ENCODE measurements around the gene RNF213. TPM values are rescaled to one million over a fixed set of nuclear protein-coding genes. Genes with fewer than 3 reads are reported as not detected.
A peak's percentile ranks its signal among the peaks of the same experiment; 100 is the strongest.

Gene RNF213
- total and polyA plus RNA-seq, 2 of the 8 experiments (the other 6 are each of a cell fraction or from before 2014, with no cell fraction given) = 33.8 to 62.8 TPM

GRCh38 chr17:80364091-80364691, 103.5 kb downstream of the RNF213 start:
- FAIRE-seq (no peak), DNase-seq (ENCODE audit: low read depth in 1 of 2, low spot score in 2 of 2) (peak in 1 of 2 experiments; percentile 76)
- no peak for TF ChIP-seq JUND (IDR thresholded peaks at IDR 0.05; ENCODE audit: low read length)
- no peak for TF ChIP-seq CBX5 (IDR thresholded peaks at IDR 0.05; ENCODE audit: low read depth, low read length)
- peak; percentile 56 to 70 for TF ChIP-seq RAD21 (IDR thresholded peaks at IDR 0.05 in 1 of 2, conservative IDR thresholded peaks at IDR 0.05 in 1 of 2; ENCODE audit: low read depth in 2 of 2, low read length in 2 of 2)
- TF ChIP-seq GABPA (IDR thresholded peaks at IDR 0.05; ENCODE audit: borderline replicate concordance, insufficient read depth, low read length) = no peak
- TF ChIP-seq CTBP2 (IDR thresholded peaks at IDR 0.05; ENCODE audit: borderline replicate concordance, insufficient read depth, insufficient read length, low read length) = no peak
- TF ChIP-seq, protein P1, sequence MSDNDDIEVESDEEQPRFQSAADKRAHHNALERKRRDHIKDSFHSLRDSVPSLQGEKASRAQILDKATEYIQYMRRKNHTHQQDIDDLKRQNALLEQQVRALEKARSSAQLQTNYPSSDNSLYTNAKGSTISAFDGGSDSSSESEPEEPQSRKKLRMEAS (IDR thresholded peaks at IDR 0.05) = no peak
- peak; percentile 59 to 69 (median 63) for TF ChIP-seq CTCF (IDR thresholded peaks at IDR 0.05; ENCODE audit: control extremely low read depth in 1 of 3, insufficient read depth in 1 of 3, low read depth in 1 of 3, low read length in 3 of 3)
- POLR2A ChIA-PET (ENCODE audit: partially characterized antibody) = no interaction called here
- no peak overlapping the region for H3K56ac ChIP-seq (replicated peaks; ENCODE audit: insufficient read length, low read depth, low read length)
- no peak overlapping the region for H2BK20ac ChIP-seq (ENCODE audit: low read length)
- H3K14ac ChIP-seq (ENCODE audit: insufficient read length) = no peak overlapping the region
- no peak overlapping the region for H3K9ac ChIP-seq (replicated peaks in 1 of 4; ENCODE audit: extremely low read depth in 1 of 4, low read depth in 3 of 4, low read length in 3 of 4)
- no peak overlapping the region for H3K27ac ChIP-seq (ENCODE audit: low read depth, low read length)
- CTCF ChIA-PET (ENCODE audit: partially characterized antibody) = interaction anchor here (1.0 to 6.3 kb wide), 5 partner anchors 11 to 220 kb away, joined by 3 to 53 read pairs (median 9); no protein-coding TSS in a partner anchor
- no peak overlapping the region for H2BK15ac ChIP-seq (ENCODE audit: low read length)
- no peak overlapping the region for H4K91ac ChIP-seq (replicated peaks; ENCODE audit: insufficient read length, low read length)
- H3K79me1 ChIP-seq (ENCODE audit: low read depth, low read length) = no peaks in the 10 kb centered on the region
- H4K5ac ChIP-seq (ENCODE audit: insufficient read length, low read depth, low read length) = no peak overlapping the region
- H2BK5ac ChIP-seq (ENCODE audit: low read depth, low read length) = no peak overlapping the region; the same call in 1 of the 2 replicates
- no peak overlapping the region for H3K4me3 ChIP-seq (ENCODE audit: extremely low read depth in 1 of 4, insufficient read depth in 2 of 4, low read depth in 3 of 4, low read length in 4 of 4)
- no peak overlapping the region for H2AFZ ChIP-seq (ENCODE audit: low read length)
- no peak overlapping the region for H2BK120ac ChIP-seq (replicated peaks; ENCODE audit: low read depth, low read length)
- H3K4me2 ChIP-seq (ENCODE audit: insufficient read depth in 1 of 2, low read depth in 2 of 2, low read length in 2 of 2) = no peak overlapping the region
- H4K8ac ChIP-seq (ENCODE audit: extremely low read depth, insufficient read depth, low read length) = no peak overlapping the region
- peaks cover 7 to 8% of the 10 kb centered on the region in 2 experiments for H4K20me1 ChIP-seq (replicated peaks in 1 of 2; ENCODE audit: control insufficient read depth in 1 of 2, insufficient read depth in 2 of 2, low read length in 2 of 2)
- H3K4ac ChIP-seq (replicated peaks; ENCODE audit: insufficient read length, low read depth, low read length) = no peak overlapping the region
- no peaks in the 10 kb centered on the region for H3K9me3 ChIP-seq (ENCODE audit: insufficient read depth in 2 of 2, low read depth in 1 of 2, low read length in 1 of 2)
- no peaks in the 10 kb centered on the region for H3K27me3 ChIP-seq (replicated peaks in 1 of 4; ENCODE audit: control insufficient read depth in 3 of 4, extremely low read depth in 1 of 4, insufficient read depth in 3 of 4, low read length in 3 of 4)
- no peak overlapping the region for H3K23ac ChIP-seq (ENCODE audit: insufficient read length)
- no peak overlapping the region for H2BK12ac ChIP-seq (ENCODE audit: low read depth, low read length)
- no peaks in the 10 kb centered on the region for H3K79me2 ChIP-seq (ENCODE audit: control insufficient read depth in 1 of 2, insufficient read depth in 2 of 2, low read length in 2 of 2)
- H3K23me2 ChIP-seq (ENCODE audit: low read depth, low read length) = no peaks in the 10 kb centered on the region
- no peak overlapping the region for H2AK5ac ChIP-seq (ENCODE audit: low read depth, low read length)
- no peaks in the 10 kb centered on the region for H3K4me1 ChIP-seq (replicated peaks in 1 of 4; ENCODE audit: control insufficient read depth in 3 of 4, insufficient read depth in 4 of 4, low read length in 3 of 4)
- WGBS, 2 experiments (ENCODE audit: extremely low coverage in 1 of 2, insufficient coverage in 1 of 2, insufficient read length in 1 of 2, insufficient replicate concordance in 2 of 2, low coverage in 1 of 2, low lambda C conversion rate in 2 of 2, missing lambda C conversion rate in 1 of 2) = 89% methylated on average over 29 of the region's 29 CpGs; no CpG with 5 or more reads in 1 of the 2 experiments
- H3K18ac ChIP-seq (ENCODE audit: extremely low read depth, low read length) = no peak overlapping the region
- peaks cover 14 to 63% (median 45%) of the 10 kb centered on the region in 4 experiments; a peak in 7 of 8 replicates for H3K36me3 ChIP-seq (ENCODE audit: control insufficient read depth in 2 of 4, insufficient read depth in 4 of 4, low read length in 3 of 4)

All from H1 (cell line).